HG03342 (cell line): ENCODE measurements around the gene VASN.

Source experiments
- ATAC-seq: cut with Tn5 transposase; IDR thresholded peaks from one replicate; pipeline ENCODE4 v1.9.1; 2021; ENCODE audit warnings: mild to moderate bottlenecking, moderate library complexity; ENCODE audit not compliant: unreplicated experiment

VASN gene

DNA sequence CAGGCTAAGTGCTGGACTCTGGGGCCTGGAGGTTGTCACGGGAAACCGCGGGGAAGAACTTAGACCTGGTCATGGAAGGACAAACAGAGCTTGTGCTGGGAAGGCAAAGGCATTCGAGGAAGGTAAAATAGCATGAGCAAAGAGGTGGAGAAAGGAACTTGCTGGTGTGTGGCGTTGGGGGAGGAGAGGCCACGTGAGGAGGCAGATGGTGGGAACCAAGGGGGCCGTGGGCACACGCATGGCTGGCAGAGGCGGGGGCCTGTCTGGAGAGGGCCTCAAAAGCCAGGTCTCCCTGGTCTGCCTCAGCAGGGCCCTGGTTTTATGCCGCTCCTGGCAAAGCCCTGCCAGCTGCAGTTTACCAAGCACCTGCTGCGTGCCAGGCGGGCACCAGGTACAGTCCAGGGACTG, 29.4 kb downstream of the VASN start:
- ATAC-seq: no peak

DNA sequence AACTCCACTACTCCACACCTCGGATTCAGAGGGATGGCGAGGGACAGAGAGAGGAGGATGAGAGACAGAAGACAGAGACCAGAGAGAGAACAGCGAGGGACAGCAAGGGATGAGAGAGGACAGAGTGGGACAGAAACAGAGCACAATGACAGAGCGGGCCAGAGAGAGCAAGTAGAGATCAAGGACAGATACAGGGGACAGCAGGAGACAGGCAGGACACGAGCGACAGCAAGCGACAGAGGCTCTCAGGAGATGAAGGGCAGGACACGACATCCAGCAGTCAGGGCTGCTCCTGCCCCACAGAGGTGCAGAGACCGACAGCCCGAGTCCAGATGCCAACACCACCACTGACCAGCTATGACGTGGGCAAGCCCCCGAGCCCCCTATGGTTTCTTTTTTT, 29.9 kb downstream of the VASN start:
- no peak for ATAC-seq

DNA sequence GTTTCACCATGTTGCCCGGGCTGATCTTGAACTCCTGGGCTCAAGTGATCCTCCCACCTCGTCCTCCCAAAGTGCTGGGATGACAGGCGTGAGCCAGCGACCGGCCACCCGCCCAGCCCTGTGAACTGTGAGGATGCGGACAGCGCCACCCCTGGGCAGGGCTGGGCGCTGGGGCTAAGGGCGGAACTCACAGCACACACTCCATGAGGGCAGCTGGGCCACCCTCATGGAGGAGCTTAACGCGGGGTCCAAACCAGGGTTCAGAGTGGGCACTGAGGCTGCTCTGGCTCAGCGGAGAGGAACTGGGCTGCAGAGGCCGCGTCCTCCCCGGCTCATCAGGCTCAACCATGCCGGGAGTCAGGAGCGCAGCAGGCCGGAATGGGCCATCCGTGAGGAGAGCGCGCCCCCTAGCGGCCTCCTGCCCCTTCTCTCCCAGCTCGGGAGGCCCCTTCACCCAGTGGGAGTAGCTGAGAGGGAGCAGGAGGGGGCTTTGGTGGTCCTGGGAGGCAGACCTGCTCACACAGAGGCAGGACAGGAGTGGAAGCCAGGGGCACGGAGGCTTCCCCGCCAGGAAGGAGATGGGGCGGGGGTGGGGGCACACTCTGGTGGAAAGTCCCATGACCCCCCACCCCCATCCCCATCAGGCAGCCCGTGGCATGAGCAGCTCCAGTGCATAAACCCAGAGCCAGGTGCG, 30.9 kb downstream of the VASN start:
- no peak for ATAC-seq

DNA sequence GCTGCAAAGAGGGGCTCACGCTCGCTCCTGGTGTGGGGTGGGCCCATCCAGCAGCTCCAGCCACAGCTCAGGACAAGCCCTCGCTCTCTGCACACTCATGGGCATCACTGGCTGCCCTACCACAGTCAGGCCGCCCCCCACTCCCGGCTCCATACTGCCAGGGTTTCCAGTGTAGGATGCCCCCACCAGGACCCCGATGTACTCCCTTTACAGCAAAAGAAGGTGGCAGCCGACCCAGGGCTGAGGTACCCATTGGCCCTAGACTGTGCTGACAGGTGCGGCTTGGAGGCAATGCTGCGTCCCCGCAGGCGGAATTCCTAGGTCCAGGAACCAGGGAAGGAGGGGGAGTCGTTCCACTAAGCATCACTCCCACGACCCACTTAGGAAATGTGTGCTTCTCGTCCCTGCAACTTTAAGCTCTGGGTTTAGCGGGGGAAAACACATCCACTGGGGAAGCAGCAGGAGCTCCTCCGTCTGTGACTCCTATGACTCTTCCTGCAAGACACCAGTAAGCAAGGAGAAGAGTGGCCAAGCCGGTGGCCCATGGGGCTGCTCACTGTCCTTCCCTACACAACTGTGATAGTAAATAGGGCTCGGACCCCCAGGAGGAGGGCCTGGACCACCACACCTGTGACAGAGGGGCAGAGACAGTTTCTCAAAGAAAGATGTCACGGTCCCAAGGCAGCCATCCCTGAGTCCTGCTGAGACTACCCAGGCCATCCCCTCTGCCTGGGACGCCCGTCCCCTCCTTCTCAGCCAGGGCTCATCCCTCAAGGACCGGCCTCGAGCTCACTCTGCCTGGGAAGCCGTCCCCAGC, 31.7 kb downstream of the VASN start:
- ATAC-seq: no peak

DNA sequence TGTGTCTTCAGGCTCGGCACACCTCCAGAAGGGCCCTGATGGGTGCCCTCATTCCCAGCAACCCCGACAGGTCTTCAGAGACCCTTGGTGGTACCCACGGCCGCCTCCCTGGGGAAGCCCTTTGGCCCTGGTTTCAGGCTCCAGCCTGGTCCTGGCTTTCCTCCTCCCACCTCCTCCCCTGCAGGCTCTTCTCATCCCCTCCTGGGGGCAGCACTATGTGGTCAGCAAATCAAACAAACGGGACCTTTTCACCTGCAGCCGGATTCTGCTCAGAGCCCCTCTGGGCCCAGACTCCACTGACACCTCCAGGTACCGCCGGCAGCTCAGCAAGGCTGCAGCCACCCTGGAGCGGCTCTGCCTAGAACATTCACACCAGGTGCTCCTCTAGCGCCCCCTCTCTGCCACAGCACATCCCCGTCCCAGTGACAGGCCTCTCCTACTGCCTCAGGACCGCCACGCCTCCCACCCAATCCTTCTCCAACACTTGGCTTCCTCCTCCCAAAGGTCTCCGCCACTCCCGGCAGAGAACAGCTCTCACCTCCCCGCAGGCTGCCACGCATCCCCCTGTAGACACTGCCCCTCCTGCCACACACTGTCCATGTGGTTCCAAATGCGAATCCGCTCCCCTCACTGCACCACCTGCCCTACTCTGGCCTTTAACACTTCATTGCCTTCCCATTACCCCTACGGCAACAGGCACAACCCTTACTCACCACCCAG, 32.8 kb downstream of the VASN start:
- ATAC-seq: no peak

DNA sequence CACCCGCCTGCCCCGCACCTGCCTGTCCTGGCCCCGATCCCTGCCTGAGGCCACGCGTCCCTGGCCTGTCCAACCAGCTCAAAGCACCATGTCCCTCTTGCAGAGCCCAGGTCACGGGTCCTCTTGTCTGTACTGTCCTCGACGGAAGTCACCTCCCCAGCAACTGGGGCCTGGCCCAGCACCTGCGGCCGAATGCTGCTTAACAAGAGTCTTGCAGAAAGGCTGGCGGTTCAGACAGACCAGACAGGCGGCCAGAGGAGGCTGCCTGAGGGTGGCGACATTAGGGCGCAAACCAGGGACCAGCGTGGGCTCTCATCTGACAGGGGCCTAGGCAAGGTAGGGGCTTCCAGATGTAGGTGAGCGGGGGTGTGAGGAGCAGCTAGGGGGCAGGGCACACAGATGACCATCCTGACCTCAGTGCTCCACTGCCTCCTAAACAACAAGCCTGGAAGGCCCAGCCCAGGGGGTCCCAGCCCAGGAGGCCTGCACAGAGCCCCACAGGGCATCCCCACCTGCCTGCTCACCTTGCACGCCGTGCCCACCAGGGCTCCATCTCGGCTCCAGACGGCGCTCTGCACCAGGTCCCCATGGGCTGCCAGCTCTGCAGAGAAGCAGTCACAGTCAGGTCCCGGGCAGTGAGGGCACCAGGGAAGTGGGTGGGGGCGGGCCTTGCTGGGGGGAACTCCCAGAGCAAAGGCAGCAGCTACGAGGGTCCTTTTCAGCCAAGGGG, 33.5 kb downstream of the VASN start:
- ATAC-seq: no peak

DNA sequence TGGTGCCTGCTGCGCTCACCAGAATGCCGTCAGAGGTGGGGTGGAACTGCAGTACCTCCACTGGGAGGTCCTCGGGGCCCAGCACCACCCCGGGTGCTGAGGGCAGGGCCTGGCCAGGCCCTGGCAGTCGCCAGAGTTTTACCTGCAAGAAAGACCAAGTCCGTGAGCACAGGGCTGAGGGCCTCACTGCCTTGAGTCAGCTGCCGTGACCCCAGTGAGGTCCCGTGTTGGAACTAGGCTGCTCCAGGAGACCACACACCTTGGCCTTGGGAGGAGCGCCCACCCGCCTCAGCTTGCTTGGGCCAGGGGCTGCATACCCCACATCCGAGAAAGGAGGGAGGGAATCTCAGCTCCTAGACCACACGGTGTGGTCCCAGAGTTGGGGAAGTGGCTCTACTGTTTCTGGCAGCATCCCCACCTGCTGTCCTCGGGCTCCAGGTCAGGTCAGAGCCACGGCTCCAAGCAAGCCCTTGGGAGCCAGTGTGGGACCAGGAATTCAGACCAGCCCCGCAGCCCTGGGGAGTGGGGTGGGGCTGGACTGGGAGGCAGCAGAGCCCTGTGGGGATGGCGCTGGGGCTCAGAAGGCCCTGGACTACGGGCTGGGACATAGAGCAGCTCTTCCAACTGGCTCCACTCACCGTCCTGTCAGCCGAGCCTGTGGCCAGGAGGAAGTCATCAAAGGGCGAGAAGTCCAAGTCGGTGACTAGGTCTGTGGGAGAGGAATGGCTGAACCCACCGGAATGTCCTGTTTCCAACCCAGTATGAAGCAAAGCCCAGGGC, 36.1 kb downstream of the VASN start:
- ATAC-seq: no peak

DNA sequence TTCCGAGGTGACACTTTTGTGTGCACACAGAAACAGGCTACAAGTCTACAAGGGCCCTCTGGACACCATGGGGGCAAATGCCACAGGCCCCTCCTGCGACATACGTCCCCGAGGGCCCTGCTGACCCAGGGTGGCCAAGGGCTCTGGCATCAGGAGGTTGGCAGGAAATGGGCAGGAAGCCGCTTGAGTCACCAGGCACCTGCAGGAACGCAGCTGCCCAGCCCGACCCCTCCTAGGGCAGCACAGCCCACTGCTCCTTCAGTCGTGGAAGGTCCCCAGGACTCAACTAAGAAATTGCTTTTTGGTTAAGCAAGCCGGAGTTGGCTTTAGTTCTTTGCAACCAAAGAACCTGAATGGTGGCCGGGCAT, 36.7 kb downstream of the VASN start:
- ATAC-seq: no peak

DNA sequence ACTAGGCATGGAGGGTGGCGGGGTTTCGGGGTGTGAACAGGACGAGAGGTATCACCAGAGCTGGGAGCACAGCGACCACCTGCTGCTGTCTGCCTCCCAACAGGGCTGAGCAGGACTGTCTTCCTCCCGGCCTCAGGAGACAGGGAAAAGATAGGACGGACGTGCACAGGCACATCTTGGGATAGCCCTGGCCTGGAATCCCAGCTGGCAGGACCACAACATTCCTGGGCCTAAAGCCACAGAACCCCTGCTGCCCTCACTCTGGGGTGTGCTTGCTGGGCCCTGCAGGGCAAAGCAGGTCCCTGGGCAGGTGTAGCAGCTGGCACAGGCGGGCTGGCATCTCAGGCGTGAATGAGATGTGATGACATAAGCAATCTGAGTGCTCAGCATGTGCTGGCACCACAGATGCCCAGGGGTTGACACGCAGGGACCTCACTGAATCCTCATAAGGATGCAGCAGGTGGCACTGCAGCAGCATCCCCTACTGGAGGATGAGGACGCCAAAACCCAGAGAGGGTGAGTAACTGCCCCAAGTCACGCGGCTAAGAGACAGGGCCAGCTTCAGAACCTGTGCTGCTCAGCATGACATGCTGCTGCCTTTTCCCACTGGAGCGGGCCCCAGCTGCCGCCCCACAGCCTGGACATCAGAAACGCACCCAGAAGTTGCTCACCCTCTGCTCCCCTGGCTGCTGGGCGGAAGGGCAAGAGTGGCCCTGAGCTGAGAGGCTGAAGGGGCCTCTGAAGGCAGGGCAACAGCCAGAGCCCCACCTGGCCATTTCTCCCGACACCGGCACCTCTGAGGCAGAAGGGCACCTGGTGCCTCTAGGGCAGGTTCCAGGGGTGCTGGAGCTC, 37.7 kb downstream of the VASN start:
- no peak for ATAC-seq

DNA sequence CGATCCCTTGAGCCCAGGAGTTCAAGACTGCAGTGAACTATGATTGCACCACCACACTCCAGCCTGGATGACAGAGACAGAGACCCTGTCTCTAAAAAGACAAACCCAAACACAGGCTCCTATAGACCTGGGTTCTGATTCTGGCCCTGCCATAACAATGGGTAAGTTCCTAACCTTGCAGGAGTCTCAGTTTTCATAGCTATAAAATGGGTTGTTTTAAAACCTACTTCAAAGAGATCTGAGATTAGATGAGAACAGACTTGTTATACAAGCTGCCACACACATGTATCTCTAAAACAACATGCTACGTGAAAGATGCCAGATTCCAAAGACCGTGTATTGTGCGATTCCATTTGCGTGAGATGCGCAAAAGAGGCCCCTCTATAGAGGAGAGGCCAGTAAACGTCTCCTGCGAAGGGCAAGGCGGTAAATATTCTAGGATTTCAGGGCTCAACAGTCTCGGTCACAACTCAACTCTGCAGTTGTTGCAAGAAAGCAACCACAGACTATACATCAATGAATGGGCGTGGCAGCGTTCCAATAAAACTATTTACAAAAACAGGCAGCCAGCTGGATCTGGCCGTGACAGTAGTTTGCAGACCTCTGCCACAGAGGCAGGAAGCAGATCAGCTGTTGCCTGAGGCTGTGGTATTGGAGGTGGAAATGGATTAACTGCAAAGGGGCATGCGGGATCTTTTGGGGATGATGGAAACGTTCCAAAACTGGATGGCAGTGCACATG, 38.9 kb downstream of the VASN start:
- no peak for ATAC-seq

DNA sequence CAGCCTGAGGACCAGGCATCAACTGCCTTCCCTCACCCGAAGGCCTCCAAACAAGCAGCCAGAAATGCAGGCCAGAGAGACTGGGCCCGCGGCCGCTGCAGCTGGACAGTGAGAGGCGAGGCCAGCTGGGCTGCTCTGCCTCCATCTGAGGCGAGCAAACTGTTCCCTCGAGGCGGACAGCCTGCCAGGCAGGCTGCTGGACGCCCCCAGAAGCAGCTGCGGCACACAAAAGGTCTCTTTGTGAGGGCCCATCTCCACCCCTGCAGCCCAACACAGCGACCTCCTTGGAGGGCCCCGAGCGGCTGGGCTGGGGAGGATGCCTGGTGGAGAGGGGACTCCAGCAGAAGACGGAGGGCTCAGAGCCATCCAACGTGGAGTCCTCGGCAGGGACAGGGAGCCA, 40.0 kb downstream of the VASN start:
- no peak for ATAC-seq

DNA sequence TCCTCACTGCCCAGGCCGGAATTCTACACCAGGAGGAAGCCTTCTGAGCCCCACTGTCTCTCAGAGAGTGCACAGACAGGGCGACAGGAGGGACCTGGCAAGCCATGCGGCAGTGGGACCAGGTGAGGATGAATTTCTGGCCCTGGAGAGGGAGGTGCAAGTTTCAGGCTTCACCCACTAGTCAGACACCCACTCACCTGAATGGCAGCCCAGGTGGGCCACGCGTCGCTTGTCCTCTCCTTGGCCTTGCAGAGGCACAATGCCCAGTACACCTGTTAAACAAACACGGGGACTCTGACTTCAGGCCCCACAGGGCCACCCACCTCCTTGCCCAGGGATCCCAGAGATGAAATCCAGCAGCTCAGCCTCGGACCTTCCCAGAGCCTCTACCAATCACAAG, 40.5 kb downstream of the VASN start:
- no peak for ATAC-seq

DNA sequence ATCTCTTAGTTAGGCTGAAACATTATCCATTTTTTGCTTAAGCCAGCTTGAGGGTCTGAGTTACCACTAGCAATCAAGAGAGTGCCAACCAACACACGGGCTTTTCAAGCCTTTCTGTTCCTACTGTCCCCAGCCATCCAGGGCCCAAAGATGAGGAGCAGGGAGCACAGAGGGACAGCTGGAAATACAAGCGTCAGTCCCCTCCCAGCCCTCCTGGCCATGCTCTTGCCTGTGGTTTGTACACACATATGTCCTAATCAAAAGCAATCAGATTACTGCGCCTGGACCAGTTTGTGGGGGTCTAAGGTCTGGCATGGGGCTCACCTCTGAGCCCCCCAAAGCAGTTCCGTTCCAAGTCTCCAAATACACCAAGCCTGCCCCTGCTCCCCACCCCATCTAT, 41.2 kb downstream of the VASN start:
- ATAC-seq: no peak

DNA sequence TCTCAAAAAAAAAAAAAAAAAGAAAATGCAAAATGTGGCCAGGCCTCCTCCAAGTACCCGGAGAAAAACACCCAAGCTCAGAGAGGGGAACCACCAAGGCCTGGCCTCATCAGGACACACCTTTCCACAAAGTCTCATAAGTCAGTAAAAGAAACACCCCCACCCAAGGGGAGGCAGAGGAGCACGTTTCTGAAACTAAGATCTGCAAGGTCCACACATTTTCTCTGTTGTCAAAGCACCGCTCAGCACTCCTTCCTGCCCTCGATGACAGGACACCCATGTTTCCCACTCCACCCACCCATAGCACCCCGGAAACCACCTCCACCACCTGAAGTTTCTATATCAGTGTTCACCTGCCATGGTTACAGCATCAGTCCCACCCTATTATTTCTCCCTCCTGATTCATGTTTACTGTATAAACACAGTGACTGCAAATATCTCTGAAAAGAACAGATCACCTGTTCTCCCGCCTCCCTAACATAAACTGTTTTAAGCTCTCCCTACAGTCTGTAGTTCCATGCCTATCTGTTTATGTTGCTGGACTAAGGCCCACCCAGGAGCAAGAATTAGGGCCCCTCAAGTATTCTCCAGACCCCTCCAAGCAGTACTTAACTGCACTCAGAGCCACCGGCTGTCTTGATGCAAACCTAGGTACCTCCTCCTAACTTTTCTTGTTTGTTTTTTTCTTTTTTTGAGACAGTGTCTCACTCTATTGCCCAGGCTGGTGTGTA, 42.7 kb downstream of the VASN start:
- peak; percentile 61 for ATAC-seq

DNA sequence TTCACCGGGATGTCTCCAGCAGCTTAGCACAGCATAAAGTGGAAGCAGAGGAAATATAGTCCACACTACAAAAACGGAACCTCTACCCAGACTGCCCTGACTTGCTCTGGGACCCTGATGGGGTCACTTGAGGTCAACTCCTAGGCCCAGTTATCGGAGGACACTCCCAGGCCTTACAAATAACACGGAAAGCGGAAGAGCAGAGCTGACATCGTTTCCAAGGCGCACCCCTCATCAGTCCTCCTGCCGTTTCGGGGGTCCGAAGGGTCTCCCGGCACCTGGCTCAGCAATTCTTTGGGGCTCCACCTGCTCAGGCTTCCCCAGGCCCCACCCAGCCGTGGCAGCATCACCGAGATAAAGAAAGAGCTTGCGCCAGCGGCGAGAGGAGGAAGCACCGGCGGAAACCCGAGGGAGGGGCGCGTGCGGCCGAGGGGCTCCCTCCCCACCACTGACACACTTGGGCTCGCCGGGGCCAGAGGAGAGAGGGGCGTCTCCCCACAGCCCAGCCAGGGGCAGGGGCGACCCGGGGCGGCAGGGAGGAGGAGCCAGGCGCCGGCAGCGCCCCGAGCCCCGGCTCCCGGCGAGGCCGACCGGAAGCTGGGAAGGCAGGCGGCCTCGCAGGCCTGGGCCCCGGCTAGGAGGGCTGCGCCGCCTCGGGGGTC, 44.0 kb downstream of the VASN start:
- peak; percentile 4 for ATAC-seq

DNA sequence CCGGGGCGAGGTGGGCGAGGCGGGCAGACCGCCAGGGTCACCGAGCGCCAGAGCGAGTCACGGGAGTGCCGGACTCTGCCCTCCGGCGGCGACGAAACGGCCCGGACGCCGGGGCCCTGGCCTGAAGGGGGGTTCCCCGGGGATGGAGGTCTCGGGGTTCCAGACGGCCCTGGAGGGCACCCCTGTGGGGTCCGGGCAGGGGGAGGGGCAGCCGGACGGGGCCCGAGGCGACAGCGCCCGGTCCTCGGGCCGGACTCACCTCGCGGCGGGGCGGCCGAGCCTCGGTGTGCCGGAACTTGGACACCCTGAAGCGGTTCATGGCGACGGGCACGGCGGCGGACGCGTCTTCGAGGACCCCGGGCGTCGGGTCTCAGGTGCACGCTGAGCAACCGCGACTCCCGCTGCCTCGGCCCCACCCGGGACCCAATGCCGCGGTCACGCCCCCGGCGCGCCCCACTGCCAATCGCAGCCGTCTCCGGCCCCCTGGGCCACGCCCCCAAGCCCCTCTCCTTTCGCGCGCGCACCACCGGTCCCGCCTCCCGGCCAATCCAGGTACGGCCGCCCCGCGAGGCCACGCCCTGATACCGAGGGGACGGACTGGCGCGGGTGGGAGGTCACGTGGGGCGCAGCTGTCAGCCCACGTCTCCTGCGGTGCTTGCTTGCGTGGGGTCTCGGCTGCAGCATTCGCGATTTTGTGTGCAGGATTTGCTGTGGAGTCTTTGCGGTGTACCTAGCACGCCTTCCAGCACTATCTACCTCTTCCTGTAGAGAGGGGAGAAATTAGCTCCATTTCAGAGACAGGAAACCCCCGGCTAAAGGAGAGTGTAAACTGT, 44.8 kb downstream of the VASN start, which contains the start of gene CORO7:
Gene CORO7, minus strand, starts transcription at position 397 of the 833 bp plus-strand sequence. Its CDS starts 78 bp downstream, at position 319.
- ATAC-seq: peak; percentile 50
